ENCODE data around the gene AMMECR1L.

- TF ChIP-seq CTCF (conservative IDR thresholded peaks at IDR 0.05; ENCODE audit: low read length): no peak
- TF ChIP-seq EZH2phosphoT487 (IDR thresholded peaks at IDR 0.05; ENCODE audit: borderline replicate concordance, low read depth, low read length): no peak
Observed at GRCh38 chr2:127873707-127874303, 12.0 kb downstream of the AMMECR1L start.
